GM20431 (cell line): Measurements from ENCODE around the gene DDAH1.

Experiments used
- in situ Hi-C: fragments of 300-500 bp; cut with MseI, MboI; formaldehyde crosslinking; loops from one replicate; pipeline ENCODE4 v1.15.0; 2020; ENCODE audit warnings: low sequenced_read_pairs; ENCODE audit not compliant: unreplicated experiment

DDAH1 gene

GRCh38 chr1:85317560-85317959 lies 147.4 kb downstream of the DDAH1 start:
- in situ Hi-C loops = loop anchor here (25.0 kb wide), 1 partner anchor 370 kb away; no protein-coding TSS in a partner anchor

- in situ Hi-C loops = loop anchor here (25.0 kb wide), 1 partner anchor 371 kb away; no protein-coding TSS in a partner anchor
Observed at GRCh38 chr1:85316321-85316720, 148.6 kb downstream of the DDAH1 start.

GRCh38 chr1:85315789-85316188 lies 149.2 kb downstream of the DDAH1 start:
- in situ Hi-C loops = loop anchor here (25.0 kb wide), 1 partner anchor 372 kb away; no protein-coding TSS in a partner anchor

- in situ Hi-C loops = loop anchor here (25.0 kb wide), 1 partner anchor 373 kb away; no protein-coding TSS in a partner anchor
Observed at GRCh38 chr1:85314726-85315125, 150.2 kb downstream of the DDAH1 start.

- in situ Hi-C loops = loop anchor here (25.0 kb wide), 1 partner anchor 373 kb away; no protein-coding TSS in a partner anchor
Observed at GRCh38 chr1:85313888-85314696, 150.9 kb downstream of the DDAH1 start.

- in situ Hi-C loops = loop anchor here (25.0 kb wide), 1 partner anchor 375 kb away; no protein-coding TSS in a partner anchor
Observed at GRCh38 chr1:85311818-85312217, 153.1 kb downstream of the DDAH1 start.

- in situ Hi-C loops = loop anchor here (25.0 kb wide), 1 partner anchor 378 kb away; no protein-coding TSS in a partner anchor
Observed at GRCh38 chr1:85308833-85309350, 156.1 kb downstream of the DDAH1 start.

- in situ Hi-C loops = loop anchor here (25.0 kb wide), 1 partner anchor 379 kb away; no protein-coding TSS in a partner anchor
Observed at GRCh38 chr1:85307987-85308832, 156.7 kb downstream of the DDAH1 start.

GRCh38 chr1:85306236-85306635 lies 158.7 kb downstream of the DDAH1 start:
- in situ Hi-C loops = loop anchor here (25.0 kb wide), 1 partner anchor 381 kb away; no protein-coding TSS in a partner anchor

GRCh38 chr1:85303440-85304162 lies 161.4 kb downstream of the DDAH1 start:
- in situ Hi-C loops = loop anchor here (25.0 kb wide), 1 partner anchor 384 kb away; no protein-coding TSS in a partner anchor

- in situ Hi-C loops = loop anchor here (25.0 kb wide), 1 partner anchor 387 kb away; no protein-coding TSS in a partner anchor
Observed at GRCh38 chr1:85300140-85300539, 164.8 kb downstream of the DDAH1 start.

GRCh38 chr1:85297855-85298629 lies 166.9 kb downstream of the DDAH1 start:
- in situ Hi-C loops = no loop called here

- in situ Hi-C loops = no loop called here
Observed at GRCh38 chr1:85297538-85297854, 167.5 kb downstream of the DDAH1 start.

- in situ Hi-C loops = no loop called here
Observed at GRCh38 chr1:85296980-85297379, 168.0 kb downstream of the DDAH1 start.

GRCh38 chr1:85295654-85296053 lies 169.3 kb downstream of the DDAH1 start:
- in situ Hi-C loops = no loop called here

GRCh38 chr1:85295006-85295431 lies 169.9 kb downstream of the DDAH1 start:
- in situ Hi-C loops = no loop called here

- in situ Hi-C loops = no loop called here
Observed at GRCh38 chr1:85290826-85291225, 174.1 kb downstream of the DDAH1 start.

- in situ Hi-C loops = no loop called here
Observed at GRCh38 chr1:85289848-85290335, 175.1 kb downstream of the DDAH1 start.
